ENCODE measurements around the gene ISM2. TPM values are rescaled to one million over a fixed set of nuclear protein-coding genes. Genes with fewer than 3 reads are reported as not detected.

Gene ISM2
- total and polyA plus RNA-seq, 2 of the 8 experiments (the other 6 are each of a cell fraction or from before 2014, with no cell fraction given): 0.52 to 0.79 TPM

GRCh38 chr14:77475432-77476115 is 23.0 kb downstream of the ISM2 start (continued):
- TF ChIP-seq KDM4A (IDR thresholded peaks at IDR 0.05; ENCODE audit: low read depth, low read length, severe bottlenecking) (no peak), PHF8 (conservative IDR thresholded peaks at IDR 0.05; ENCODE audit: low read depth, low read length) (no peak), HDAC2 (IDR thresholded peaks at IDR 0.05; ENCODE audit: borderline replicate concordance in 1 of 2, low read depth in 2 of 2, low read length in 2 of 2) (no peak)

All from H1 (cell line).